H1 (cell line): ENCODE results near the gene POLR2A. TPM values are rescaled to one million over a fixed set of nuclear protein-coding genes. Genes with fewer than 3 reads are reported as not detected.

Experiments
- CTCF ChIA-PET: fragments of 300-600 bp; sonication (Branson Sonifier 250); formaldehyde crosslinking; loops from one replicate; lab custom pipeline; 2021; ENCODE audit not compliant: partially characterized antibody; lab: Charles Lee
- POLR2A ChIA-PET: fragments of 300-600 bp; sonication (Branson Sonifier 250); formaldehyde crosslinking; loops from one replicate; lab custom pipeline; 2021; ENCODE audit warnings: inconsistent platforms; ENCODE audit not compliant: partially characterized antibody; lab: Charles Lee
- DNase-seq, 2 experiments: peaks; one replicate each; pipeline versions ENCODE4 v3.0.0 to v3.0.0-alpha.2; 2010 to 2022; ENCODE audit warnings: low spot score in 2 of 2, low read depth in 1 of 2, mixed read lengths in 1 of 2
- FAIRE-seq: peaks from 2 replicates; lab custom pipeline; 2011; peaks lifted over from hg19 to GRCh38; lab: Jason Lieb, UNC
- H2AFZ ChIP-seq: 2 replicates; pipeline ENCODE4 v1.8.1; 2012; ENCODE audit warnings: low read length, inconsistent platforms
- H2AK5ac ChIP-seq: 2 replicates; pipeline ENCODE4 v1.6.1; 2013; ENCODE audit warnings: low read depth, low read length
- H2BK120ac ChIP-seq: replicated peaks from 2 replicates; pipeline ENCODE3; 2013; ENCODE audit warnings: low read depth, low read length, inconsistent platforms
- H2BK12ac ChIP-seq: 2 replicates; pipeline ENCODE4 v1.6.1; 2013; ENCODE audit warnings: low read depth, low read length
- H2BK15ac ChIP-seq: 2 replicates; pipeline ENCODE4 v1.6.1; 2013; ENCODE audit warnings: low read length
- H2BK20ac ChIP-seq: 2 replicates; pipeline ENCODE4 v1.6.1; 2013; ENCODE audit warnings: low read length
- H2BK5ac ChIP-seq: 2 replicates; pipeline ENCODE4 v1.6.1; 2013; ENCODE audit warnings: low read depth, low read length
- H3K14ac ChIP-seq: 2 replicates; pipeline ENCODE4 v1.6.1; 2013; ENCODE audit warnings: inconsistent platforms; ENCODE audit not compliant: insufficient read length
- H3K18ac ChIP-seq: 2 replicates; pipeline ENCODE4 v1.6.1; 2013; ENCODE audit warnings: low read length; ENCODE audit errors: extremely low read depth
- H3K23ac ChIP-seq: 2 replicates; pipeline ENCODE4 v1.6.1; 2013; ENCODE audit warnings: inconsistent platforms; ENCODE audit not compliant: insufficient read length
- H3K23me2 ChIP-seq: 2 replicates; pipeline ENCODE4 v1.6.1; 2013; ENCODE audit warnings: low read depth, low read length
- H3K27ac ChIP-seq: 2 replicates; pipeline ENCODE4 v1.6.1; 2011; ENCODE audit warnings: low read depth, low read length, inconsistent platforms
- H3K27me3 ChIP-seq, 4 experiments: replicated peaks in 1 of 4; 1 replicate in 1 of 4; 2 replicates in 3 of 4; pipeline versions ENCODE4 v1.6.1 to v1.8.1; 2011 to 2013; ENCODE audit warnings: low read length in 3 of 4, mild to moderate bottlenecking in 3 of 4, inconsistent platforms in 2 of 4, mixed read lengths in 2 of 4, moderate library complexity in 1 of 4; ENCODE audit not compliant: control insufficient read depth in 3 of 4, insufficient read depth in 3 of 4; ENCODE audit errors: extremely low read depth in 1 of 4
- H3K36me3 ChIP-seq, 4 experiments: 2 replicates each; pipeline versions ENCODE4 v1.6.1 to v1.8.1; 2011 to 2013; ENCODE audit warnings: mild to moderate bottlenecking in 4 of 4, low read length in 3 of 4, moderate library complexity in 2 of 4, control low read depth in 1 of 4, inconsistent platforms in 1 of 4; ENCODE audit not compliant: insufficient read depth in 4 of 4, control insufficient read depth in 2 of 4
- H3K4ac ChIP-seq: replicated peaks from 2 replicates; pipeline ENCODE3; 2013; ENCODE audit warnings: low read length, low read depth, mixed read lengths, inconsistent platforms; ENCODE audit not compliant: insufficient read length
- H3K4me1 ChIP-seq, 4 experiments: replicated peaks in 1 of 4; 1 replicate in 1 of 4; 2 replicates in 3 of 4; pipeline versions ENCODE4 v1.6.1 to v1.8.1; 2011 to 2013; ENCODE audit warnings: low read length in 3 of 4, inconsistent platforms in 2 of 4, mixed read lengths in 1 of 4; ENCODE audit not compliant: insufficient read depth in 4 of 4, control insufficient read depth in 3 of 4
- H3K4me2 ChIP-seq, 2 experiments: 2 replicates each; pipeline versions ENCODE4 v1.6.1 to v1.8.1; 2011 to 2013; ENCODE audit warnings: low read depth in 2 of 2, low read length in 2 of 2, control low read depth in 1 of 2, inconsistent platforms in 1 of 2, mild to moderate bottlenecking in 1 of 2; ENCODE audit not compliant: insufficient read depth in 1 of 2
- H3K4me3 ChIP-seq, 4 experiments: fragments of 200-600, 300-600 bp in 1 of 4; sonication (generic), shearing (Covaris generic), sonication (Bioruptor Twin) in 1 of 4; 2 replicates each; pipeline versions ENCODE4 v1.5.1 to v1.8.1; 2011 to 2016; ENCODE audit warnings: low read length in 4 of 4, low read depth in 3 of 4, control low read depth in 2 of 4, inconsistent platforms in 2 of 4, mild to moderate bottlenecking in 2 of 4, mixed read lengths in 1 of 4, moderate library complexity in 1 of 4; ENCODE audit not compliant: insufficient read depth in 2 of 4; ENCODE audit errors: extremely low read depth in 1 of 4
- H3K56ac ChIP-seq: replicated peaks from 2 replicates; pipeline ENCODE3; 2013; ENCODE audit warnings: low read depth, mild to moderate bottlenecking, mixed read lengths, low read length, inconsistent platforms; ENCODE audit not compliant: insufficient read length
- H3K79me1 ChIP-seq: 2 replicates; pipeline ENCODE4 v1.6.1; 2013; ENCODE audit warnings: low read depth, low read length, control low read depth
- H3K79me2 ChIP-seq, 2 experiments: 2 replicates each; pipeline versions ENCODE4 v1.6.1 to v1.8.1; 2012 to 2013; ENCODE audit warnings: low read length in 2 of 2, mild to moderate bottlenecking in 2 of 2, inconsistent platforms in 1 of 2; ENCODE audit not compliant: insufficient read depth in 2 of 2, control insufficient read depth in 1 of 2
- H3K9ac ChIP-seq, 4 experiments: replicated peaks in 1 of 4; 1 replicate in 1 of 4; 2 replicates in 3 of 4; pipeline versions ENCODE4 v1.6.1 to v1.8.1; 2011 to 2013; ENCODE audit warnings: low read depth in 3 of 4, low read length in 3 of 4, control low read depth in 2 of 4, mild to moderate bottlenecking in 2 of 4, moderate library complexity in 2 of 4, inconsistent platforms in 1 of 4; ENCODE audit errors: extremely low read depth in 1 of 4
- H3K9me3 ChIP-seq, 2 experiments: 2 replicates each; pipeline versions ENCODE4 v1.6.1 to v1.8.1; 2012 to 2013; ENCODE audit warnings: mild to moderate bottlenecking in 2 of 2, moderate library complexity in 2 of 2, control low read depth in 1 of 2, inconsistent platforms in 1 of 2, low read depth in 1 of 2, low read length in 1 of 2, mixed read lengths in 1 of 2; ENCODE audit not compliant: insufficient read depth in 2 of 2
- H4K20me1 ChIP-seq, 2 experiments: replicated peaks in 1 of 2; 2 replicates each; pipeline versions ENCODE3 to v1.8.1; 2011 to 2013; ENCODE audit warnings: inconsistent platforms in 2 of 2, low read length in 2 of 2, mild to moderate bottlenecking in 1 of 2; ENCODE audit not compliant: insufficient read depth in 2 of 2, control insufficient read depth in 1 of 2
- H4K5ac ChIP-seq: 2 replicates; pipeline ENCODE4 v1.6.1; 2013; ENCODE audit warnings: low read length, low read depth, mixed read lengths, inconsistent platforms; ENCODE audit not compliant: insufficient read length
- H4K8ac ChIP-seq: 2 replicates; pipeline ENCODE4 v1.8.0; 2013; ENCODE audit warnings: mild to moderate bottlenecking, moderate library complexity, low read length, inconsistent platforms; ENCODE audit not compliant: insufficient read depth; ENCODE audit errors: extremely low read depth
- H4K91ac ChIP-seq: replicated peaks from 2 replicates; pipeline ENCODE3; 2013; ENCODE audit warnings: low read length, mixed read lengths, inconsistent platforms; ENCODE audit not compliant: insufficient read length
- BACH1 ChIP-seq: IDR thresholded peaks from 2 replicates; pipeline ENCODE4 v1.6.1; 2012; ENCODE audit warnings: low read length, improper control_type of control experiment
- BCL11A ChIP-seq, 2 experiments: IDR thresholded peaks; one replicate each; pipeline ENCODE4 v1.6.1; 2011; ENCODE audit warnings: low read depth in 2 of 2, low read length in 2 of 2, mild to moderate bottlenecking in 2 of 2
- CBX5 ChIP-seq: fragments of 300-800, 300-1000 bp; sonication (generic); IDR thresholded peaks from 2 replicates; pipeline ENCODE4 v1.7.1; 2016; ENCODE audit warnings: antibody characterized with exemption, low read length, low read depth
- CEBPB ChIP-seq: IDR thresholded peaks from 2 replicates; pipeline ENCODE4 v1.6.1; 2012; ENCODE audit warnings: low read depth, low read length
- CHD2 ChIP-seq: IDR thresholded peaks from 2 replicates; pipeline ENCODE4 v1.6.1; 2012; ENCODE audit warnings: low read length, improper control_type of control experiment
- SP4 ChIP-seq: IDR thresholded peaks from 2 replicates; pipeline ENCODE4 v1.6.1; 2012; ENCODE audit warnings: low read length, inconsistent platforms
- TAF7 ChIP-seq: optimal IDR thresholded peaks from 2 replicates; pipeline ENCODE3; 2011; ENCODE audit warnings: low read depth, mild to moderate bottlenecking, inconsistent platforms, low read length, moderate library complexity, borderline replicate concordance
- WGBS, 2 experiments: shearing (Covaris generic) in 1 of 2; methylation state at CpG; one replicate each; pipeline versions ENCODE4 v1.1.6 to v1.1.7; 2013 to 2015; ENCODE audit warnings: low lambda C conversion rate in 2 of 2, mixed read lengths in 2 of 2, inconsistent platforms in 1 of 2, low coverage in 1 of 2, missing lambda C conversion rate in 1 of 2; ENCODE audit not compliant: insufficient replicate concordance in 2 of 2, insufficient coverage in 1 of 2, insufficient read length in 1 of 2; ENCODE audit errors: extremely low coverage in 1 of 2, missing lambda C conversion rate in 1 of 2; 5-methylcytosine and 5-hydroxymethylcytosine counted together
- polyA plus RNA-seq, 7 experiments: library from polyadenylated mRNA; depleted of rRNA in 3 of 7; stranded (reverse) in 5 of 7; unstranded in 2 of 7; fragments of >200 nt in 5 of 7; fragments of 200-250 nt in 2 of 7; gene quantifications; 1 replicate in 5 of 7; 2 replicates in 1 of 7; 4 replicates in 1 of 7; pipeline versions ENCODE4 v1.2.1 to v1.2.3, GENCODE V29; 2011 to 2013; ENCODE audit warnings: missing spikeins in 2 of 7, mixed read lengths in 2 of 7
- total RNA-seq: library from RNA; stranded (reverse); fragmentation: NEBNext Ultra II Directional; extraction: Animal tissue kit (Norgen Biotek cat#: 25700); gene quantifications from 2 replicates; pipeline ENCODE4 v1.2.1, GENCODE V29; 2021

POLR2A gene
- total and polyA plus RNA-seq, 2 of the 8 experiments (the other 6 are each of a cell fraction or from before 2014, with no cell fraction given): 26.8 to 150 TPM

- TF ChIP-seq CBX5: no peak
- no peak for TF ChIP-seq SP4
- no peak for TF ChIP-seq CEBPB
- TF ChIP-seq BACH1: no peak
- TF ChIP-seq CHD2: no peak
- TF ChIP-seq BCL11A (IDR thresholded peaks at IDR 0.05; ENCODE audit: low read depth in 2 of 2, low read length in 2 of 2): no peak
- no peak for TF ChIP-seq TAF7
- no peak overlapping the region for H2BK15ac ChIP-seq
- WGBS, 2 experiments: 92% methylated on average over 3 of the region's 3 CpGs; no CpG with 5 or more reads in 1 of the 2 experiments
- H3K9me3 ChIP-seq: no peaks in the 10 kb centered on the region
- no peaks in the 10 kb centered on the region for H3K27me3 ChIP-seq
- ChIA-PET CTCF (interaction anchor here (0.6 to 5.8 kb wide), 7 partner anchors 9 to 85 kb away, joined by 3 to 29 read pairs (median 3); partner anchors contain the start of gene SENP3), POLR2A (interaction anchor here (0.7 to 6.3 kb wide), 9 partner anchors 8 to 157 kb away, joined by 3 to 58 read pairs (median 3); partner anchors contain the start of genes MPDU1, POLR2A and ZBTB4)
- no peak overlapping the region for H3K27ac ChIP-seq
- peaks cover 26% of the 10 kb centered on the region for H3K79me1 ChIP-seq
- H3K4me1 ChIP-seq: no peaks in the 10 kb centered on the region
- no peak overlapping the region for H2BK5ac ChIP-seq
- FAIRE-seq: no peak
- no peak overlapping the region for H3K18ac ChIP-seq
- no peak for DNase-seq
- no peak overlapping the region for H2BK120ac ChIP-seq
- peaks cover 32 to 34% of the 10 kb centered on the region in 2 experiments for H4K20me1 ChIP-seq
- H2AK5ac ChIP-seq: no peak overlapping the region
- no peak overlapping the region for H4K91ac ChIP-seq
- H3K56ac ChIP-seq: no peak overlapping the region
- H3K4me2 ChIP-seq: no peak overlapping the region
- no peak overlapping the region for H3K14ac ChIP-seq
- no peak overlapping the region for H3K23ac ChIP-seq
- no peak overlapping the region for H2BK12ac ChIP-seq
- H3K4ac ChIP-seq: no peak overlapping the region
- no peak overlapping the region for H3K9ac ChIP-seq
- H4K5ac ChIP-seq: no peak overlapping the region
- no peak overlapping the region for H3K4me3 ChIP-seq
- no peak overlapping the region for H2AFZ ChIP-seq
- peaks cover 38 to 69% of the 10 kb centered on the region in 2 experiments for H3K79me2 ChIP-seq
- no peak overlapping the region for H4K8ac ChIP-seq
- peaks cover 25 to 45% (median 31%) of the 10 kb centered on the region in 4 experiments for H3K36me3 ChIP-seq
- H2BK20ac ChIP-seq: no peak overlapping the region
- H3K23me2 ChIP-seq: 0 out of 2 replicates have a peak, but pooled peaks cover 2% of the 10 kb centered on the region
Observed at GRCh38 chr17:7493941-7494340, 9.8 kb downstream of the POLR2A start.
